ENCODE data around the gene YY1AP1.
"Not testable (repeated sequence)": the region's sequence is repeated elsewhere in the genome, so short reads cannot be mapped to it uniquely, and the experiment has no call there.

- not testable (repeated sequence) for TF ChIP-seq NFIC (IDR thresholded peaks at IDR 0.05; ENCODE audit: borderline replicate concordance); CTCF (IDR thresholded peaks at IDR 0.05); POLR2AphosphoS5 (IDR thresholded peaks at IDR 0.05; ENCODE audit: low read depth, low read length); EZH2phosphoT487 (IDR thresholded peaks at IDR 0.05; ENCODE audit: borderline replicate concordance, low read depth); REST (IDR thresholded peaks at IDR 0.05; ENCODE audit: low read depth, low read length); CHD2 (IDR thresholded peaks at IDR 0.05; ENCODE audit: low read length, partially characterized antibody); TAF1 (IDR thresholded peaks at IDR 0.05; ENCODE audit: borderline replicate concordance, low read depth, low read length)
These were observed 9.6 kb downstream of the YY1AP1 start for GRCh38 chr1:155678992-155679391.

All from SK-N-SH (cell line).